Right lung (tissue), 5 donors: ENCODE measurements around the gene CD22. TPM values are rescaled to one million over a fixed set of nuclear protein-coding genes. Genes with fewer than 3 reads are reported as not detected.

Experiments used
- DNase-seq, 2 donors: peaks; one replicate each; pipeline ENCODE4 v3.0.0-alpha.2; 2013
- polyA plus RNA-seq, 5 donors: library from polyadenylated mRNA; unstranded; fragments of 120-200 nt; gene quantifications; one replicate each; pipeline versions ENCODE4 v1.2.1 to v1.2.3, GENCODE V29; 2013; ENCODE audit warnings: inconsistent platforms in 1 of 5, low replicate concordance in 1 of 5; ENCODE audit not compliant: insufficient read length in 5 of 5, insufficient read depth in 1 of 5

Gene CD22
- polyA plus RNA-seq, 5 donors = 5.3 to 61.8 (median 8.3) TPM

DNA sequence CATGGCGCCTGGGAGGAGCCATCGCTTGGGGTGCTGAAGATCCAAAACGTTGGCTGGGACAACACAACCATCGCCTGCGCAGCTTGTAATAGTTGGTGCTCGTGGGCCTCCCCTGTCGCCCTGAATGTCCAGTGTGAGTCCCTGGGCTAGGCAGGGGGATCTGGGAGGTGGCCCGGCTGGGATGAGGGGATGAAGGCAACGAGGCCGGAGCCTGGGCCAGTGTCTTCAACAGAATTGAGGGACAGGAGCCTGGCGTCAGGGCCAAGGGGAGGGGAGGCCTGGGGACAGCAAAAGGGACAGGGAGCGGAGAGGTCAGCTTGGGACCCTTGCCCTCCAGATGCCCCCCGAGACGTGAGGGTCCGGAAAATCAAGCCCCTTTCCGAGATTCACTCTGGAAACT, 12.0 kb downstream of the CD22 start:
- DNase-seq = no peak

DNA sequence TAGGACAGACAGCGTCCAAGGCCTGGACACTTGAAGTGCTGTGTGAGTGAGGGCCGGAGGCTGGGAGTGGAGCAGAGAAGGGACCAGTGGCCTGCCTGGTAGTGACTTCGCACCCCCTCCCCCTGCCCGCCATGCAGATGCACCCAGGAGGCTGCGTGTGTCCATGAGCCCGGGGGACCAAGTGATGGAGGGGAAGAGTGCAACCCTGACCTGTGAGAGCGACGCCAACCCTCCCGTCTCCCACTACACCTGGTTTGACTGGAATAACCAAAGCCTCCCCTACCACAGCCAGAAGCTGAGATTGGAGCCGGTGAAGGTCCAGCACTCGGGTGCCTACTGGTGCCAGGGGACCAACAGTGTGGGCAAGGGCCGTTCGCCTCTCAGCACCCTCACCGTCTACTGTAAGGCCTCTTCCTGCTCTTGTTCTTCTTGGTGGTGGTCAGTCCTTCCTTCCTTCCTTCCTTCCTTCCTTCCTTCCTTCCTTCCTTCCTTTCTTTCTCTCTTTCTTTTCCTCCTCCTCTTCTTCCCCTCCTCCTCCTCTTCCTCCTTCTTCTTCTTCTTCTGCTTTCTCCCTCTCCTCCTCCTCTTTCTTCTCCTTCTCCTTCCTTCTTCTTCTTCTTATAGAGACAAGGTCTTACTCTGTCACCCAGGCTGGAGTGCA, 12.7 kb downstream of the CD22 start:
- DNase-seq = no peak

DNA sequence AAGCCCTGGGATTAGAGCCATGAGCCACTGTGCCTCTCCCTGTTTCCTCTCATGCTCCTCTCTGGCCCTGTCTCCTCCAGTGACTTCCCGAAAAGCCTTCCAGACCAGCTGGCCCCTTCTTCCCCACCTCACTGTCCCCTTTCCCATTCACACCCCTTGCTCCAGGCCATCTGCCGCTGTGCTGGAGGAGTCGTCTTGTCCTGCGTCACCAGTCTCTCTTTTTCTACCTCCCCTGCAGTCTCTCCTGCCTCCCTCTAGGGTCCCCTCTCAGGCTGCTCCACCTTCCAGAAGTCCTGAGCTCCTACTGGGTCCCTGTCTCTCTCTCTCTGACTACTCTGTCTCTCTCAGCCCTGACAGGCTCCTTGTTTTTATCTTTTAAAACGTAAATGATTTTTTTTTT, 13.4 kb downstream of the CD22 start:
- DNase-seq = no peak

DNA sequence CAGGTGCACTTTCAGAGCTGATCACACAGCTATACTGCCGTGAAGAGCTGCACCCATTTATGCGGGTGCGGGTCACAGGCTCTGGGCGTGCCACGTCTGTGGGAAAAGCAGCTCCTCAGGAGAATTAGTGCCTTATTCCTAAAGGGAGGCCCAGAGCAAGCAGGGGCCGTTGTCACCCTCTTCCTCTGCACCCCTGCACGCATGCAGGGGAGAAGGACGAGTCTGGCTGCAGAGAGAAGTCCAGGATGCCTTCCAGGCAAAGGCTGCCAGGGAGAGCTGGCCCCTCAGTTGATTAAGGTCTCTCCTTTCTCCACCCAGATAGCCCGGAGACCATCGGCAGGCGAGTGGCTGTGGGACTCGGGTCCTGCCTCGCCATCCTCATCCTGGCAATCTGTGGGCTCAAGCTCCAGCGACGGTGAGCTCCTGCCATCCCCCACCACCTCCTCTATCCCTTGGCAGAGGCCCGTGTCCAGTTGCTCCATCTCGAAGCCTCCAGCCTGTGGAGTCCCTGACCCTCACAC, 15.6 kb downstream of the CD22 start:
- no peak for DNase-seq

DNA sequence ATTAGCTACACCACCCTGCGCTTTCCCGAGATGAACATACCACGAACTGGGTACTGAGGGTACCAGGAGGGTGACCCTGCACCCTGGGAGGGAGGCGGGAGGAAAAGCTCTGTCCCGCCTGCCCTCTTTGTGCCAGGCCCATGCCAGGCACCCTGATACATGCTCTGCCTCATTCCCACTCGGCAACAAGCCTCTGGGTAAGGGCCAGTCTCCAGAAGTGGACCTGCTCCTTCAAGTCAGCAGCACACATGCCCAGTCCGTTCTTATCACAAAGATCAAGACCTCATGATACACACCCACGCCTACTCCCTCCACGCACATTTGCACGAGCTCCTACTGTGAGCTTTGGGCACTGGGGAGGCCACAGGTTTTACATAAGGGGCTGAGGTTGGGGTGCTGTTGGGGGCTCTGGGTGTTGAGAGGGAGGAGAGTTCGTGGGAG, 16.7 kb downstream of the CD22 start:
- no peak for DNase-seq

DNA sequence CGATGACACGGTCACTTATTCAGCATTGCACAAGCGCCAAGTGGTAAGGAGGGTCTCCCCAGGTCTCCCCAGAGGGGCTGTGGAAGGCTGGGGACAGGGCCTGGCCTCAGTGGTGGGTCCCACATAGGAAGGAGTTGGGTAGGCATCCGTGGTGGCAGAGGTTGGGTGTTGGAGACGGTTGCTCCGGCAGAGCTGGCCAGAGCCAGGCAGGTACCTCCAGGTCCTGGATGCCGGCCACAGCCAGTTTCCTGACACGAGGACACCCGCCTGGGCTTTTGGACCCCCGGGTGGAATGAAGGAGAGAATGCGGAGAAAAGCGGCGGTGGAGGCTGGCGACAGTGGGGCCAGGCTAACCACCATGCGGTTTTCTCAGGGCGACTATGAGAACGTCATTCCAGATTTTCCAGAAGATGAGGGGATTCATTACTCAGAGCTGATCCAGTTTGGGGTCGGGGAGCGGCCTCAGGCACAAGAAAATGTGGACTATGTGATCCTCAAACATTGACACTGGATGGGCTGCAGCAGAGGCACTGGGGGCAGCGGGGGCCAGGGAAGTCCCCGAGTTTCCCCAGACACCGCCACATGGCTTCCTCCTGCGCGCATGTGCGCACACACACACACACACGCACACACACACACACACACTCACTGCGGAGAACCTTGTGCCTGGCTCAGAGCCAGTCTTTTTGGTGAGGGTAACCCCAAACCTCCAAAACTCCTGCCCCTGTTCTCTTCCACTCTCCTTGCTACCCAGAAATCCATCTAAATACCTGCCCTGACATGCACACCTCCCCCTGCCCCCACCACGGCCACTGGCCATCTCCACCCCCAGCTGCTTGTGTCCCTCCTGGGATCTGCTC, 17.4 kb downstream of the CD22 start:
- no peak for DNase-seq

DNA sequence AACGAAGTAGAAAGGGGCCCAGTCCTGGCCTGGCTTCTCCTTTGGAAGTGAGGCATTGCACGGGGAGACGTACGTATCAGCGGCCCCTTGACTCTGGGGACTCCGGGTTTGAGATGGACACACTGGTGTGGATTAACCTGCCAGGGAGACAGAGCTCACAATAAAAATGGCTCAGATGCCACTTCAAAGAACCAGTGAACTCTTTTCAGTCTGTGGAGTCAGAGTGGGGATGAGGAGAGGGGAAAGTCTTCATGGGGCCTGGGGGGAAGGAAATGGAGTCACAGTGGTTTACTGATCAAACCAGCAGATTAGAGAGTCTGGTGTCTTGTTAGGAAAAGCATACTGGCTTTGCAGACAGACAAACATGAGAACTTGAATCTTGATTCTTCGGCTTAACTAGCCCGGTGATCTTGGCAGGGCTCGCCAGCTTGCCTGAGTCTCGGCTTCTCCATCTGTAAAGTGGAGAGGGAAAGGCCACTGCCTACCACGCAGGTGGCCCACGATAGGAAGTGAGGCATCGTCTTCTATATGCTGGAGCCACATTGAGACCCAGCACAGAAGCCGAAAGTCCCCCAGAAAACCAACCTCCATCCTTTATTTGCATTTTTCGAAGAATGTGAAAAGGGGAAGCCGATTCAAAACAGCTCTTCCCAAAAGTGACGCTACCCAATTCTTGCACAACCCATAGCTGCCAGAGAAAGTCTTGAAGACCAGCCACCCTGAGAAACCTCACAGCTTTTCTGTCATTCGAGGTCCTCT, 18.4 kb downstream of the CD22 start, which contains the start of gene FFAR1:
FFAR1 (plus strand) TSS at position 732 of the 759 bp plus-strand sequence. CDS start 3,650 bp downstream, outside the sequence.
- DNase-seq = no peak

DNA sequence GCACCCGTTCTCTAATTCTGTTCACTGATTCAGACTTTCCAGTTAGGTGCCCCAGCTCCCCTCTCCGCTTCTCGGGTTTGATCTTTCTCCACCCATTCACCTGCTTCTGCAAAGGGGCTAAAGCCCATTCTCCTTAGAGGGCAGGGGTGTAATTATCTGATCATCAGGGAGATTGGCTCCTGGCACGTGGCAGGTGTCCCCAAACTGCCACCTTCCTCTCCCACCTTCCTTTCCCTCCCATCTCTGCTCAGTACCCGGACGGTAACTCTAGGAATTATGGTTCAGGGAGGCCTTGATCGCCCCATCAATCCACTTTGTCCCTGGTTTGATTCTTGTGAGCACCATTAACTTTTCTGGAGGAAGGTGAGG, 18.9 kb downstream of the CD22 start:
- no peak for DNase-seq

DNA sequence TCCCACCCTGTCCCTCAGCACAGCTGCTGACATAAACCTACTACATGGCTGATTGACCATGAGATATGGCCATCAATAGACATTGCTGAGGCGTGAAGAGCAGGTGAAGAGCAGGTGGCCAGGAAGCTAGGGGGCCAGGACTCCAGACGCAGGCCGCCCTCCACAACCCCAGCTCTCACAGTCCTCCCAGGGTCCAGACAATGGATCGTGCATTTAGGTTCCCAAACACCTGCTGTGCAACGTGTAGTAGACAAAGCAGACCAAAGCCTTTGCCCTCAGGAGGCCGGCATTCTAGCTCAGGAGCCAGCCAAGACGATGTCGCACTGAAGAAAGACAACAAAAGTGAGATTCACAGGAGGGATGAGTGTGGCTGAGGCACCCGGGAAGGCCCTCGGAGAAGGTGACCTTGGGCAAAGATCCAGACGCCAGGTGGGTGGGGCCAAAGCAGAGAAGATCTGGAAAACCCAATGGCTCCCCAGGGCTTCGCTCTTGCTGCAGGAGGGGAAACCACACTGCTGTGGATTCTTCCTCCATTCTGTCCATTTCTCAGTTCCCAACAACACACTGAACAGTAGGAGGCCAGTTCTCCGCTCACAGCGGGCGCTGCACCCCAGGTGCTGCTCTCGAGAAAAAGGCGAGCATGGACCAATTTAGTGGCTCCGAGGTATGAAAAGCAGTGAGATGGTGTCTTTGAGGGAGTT, 20.1 kb downstream of the CD22 start:
- DNase-seq = no peak

DNA sequence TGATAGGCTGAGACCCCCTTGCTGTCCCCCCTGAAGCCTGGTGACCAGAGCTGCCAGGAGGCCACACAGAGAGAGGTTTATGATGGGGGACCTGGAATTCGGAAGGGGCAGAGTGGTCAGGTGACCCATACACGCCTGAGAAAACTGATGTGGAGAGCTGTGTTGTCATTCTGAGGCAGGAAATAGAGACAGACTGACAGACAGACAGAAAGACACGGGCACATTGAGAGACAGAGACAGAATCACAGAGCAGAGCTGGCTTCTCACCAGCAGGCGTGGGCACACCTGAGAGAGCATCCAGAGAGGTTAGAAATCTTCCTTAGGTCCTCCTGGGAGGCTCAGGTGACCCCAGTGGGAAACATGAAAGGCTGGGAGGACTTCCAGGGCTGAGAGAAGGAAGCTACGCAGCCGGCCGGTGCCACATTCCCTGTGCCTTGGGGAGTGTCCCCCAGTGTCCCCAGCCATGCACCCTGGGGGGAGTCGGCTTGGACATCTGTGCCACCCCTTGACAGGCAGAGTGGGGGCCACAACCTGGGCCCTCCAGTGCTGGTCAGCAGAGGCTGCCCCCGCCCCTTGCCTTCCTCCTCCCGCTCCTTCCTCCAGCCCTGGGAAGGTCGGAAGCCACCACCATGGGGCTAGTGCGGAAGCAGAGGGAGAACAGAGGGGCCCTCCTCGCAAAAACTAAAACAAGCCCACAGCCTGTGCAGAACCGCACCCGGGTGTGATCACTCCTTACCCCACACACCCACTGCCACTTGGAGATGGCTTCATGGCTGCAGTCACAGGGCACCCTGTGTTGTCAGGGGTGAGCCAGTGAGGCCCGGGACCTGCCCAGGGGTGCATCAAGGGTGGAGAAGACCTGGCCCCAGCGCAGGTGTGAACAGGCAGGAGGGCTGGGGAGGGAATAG, 20.9 kb downstream of the CD22 start:
- DNase-seq = no peak

DNA sequence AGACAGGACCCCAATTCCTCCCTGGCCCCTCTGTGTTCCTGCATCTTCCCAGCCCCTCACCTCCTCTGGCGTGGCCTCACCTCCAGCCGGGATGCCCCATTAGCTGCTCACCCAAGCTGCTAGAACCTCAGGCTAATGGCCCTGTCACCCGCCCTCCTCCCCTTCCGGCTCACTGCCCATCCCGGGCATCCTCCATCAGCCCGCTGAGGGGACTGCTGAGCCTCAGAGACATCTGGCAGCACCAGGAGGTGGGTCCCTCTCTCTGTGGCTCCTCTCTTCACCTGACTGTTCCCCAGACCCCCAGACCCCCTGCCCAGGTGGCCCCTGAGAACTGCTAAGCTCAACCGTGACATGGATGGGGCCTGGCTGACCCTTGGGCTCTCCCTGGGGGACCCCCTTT, 21.6 kb downstream of the CD22 start:
- no peak for DNase-seq

DNA sequence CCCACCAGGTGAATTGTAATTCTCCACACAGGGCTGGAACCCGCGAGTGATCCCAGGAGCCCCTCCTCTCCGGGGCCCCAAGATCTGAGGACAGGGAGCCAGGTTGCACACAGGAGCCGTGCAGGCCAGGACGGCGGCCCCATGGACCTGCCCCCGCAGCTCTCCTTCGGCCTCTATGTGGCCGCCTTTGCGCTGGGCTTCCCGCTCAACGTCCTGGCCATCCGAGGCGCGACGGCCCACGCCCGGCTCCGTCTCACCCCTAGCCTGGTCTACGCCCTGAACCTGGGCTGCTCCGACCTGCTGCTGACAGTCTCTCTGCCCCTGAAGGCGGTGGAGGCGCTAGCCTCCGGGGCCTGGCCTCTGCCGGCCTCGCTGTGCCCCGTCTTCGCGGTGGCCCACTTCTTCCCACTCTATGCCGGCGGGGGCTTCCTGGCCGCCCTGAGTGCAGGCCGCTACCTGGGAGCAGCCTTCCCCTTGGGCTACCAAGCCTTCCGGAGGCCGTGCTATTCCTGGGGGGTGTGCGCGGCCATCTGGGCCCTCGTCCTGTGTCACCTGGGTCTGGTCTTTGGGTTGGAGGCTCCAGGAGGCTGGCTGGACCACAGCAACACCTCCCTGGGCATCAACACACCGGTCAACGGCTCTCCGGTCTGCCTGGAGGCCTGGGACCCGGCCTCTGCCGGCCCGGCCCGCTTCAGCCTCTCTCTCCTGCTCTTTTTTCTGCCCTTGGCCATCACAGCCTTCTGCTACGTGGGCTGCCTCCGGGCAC, 22.6 kb downstream of the CD22 start:
- DNase-seq = no peak

DNA sequence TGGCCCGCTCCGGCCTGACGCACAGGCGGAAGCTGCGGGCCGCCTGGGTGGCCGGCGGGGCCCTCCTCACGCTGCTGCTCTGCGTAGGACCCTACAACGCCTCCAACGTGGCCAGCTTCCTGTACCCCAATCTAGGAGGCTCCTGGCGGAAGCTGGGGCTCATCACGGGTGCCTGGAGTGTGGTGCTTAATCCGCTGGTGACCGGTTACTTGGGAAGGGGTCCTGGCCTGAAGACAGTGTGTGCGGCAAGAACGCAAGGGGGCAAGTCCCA, 23.1 kb downstream of the CD22 start:
- no peak for DNase-seq

DNA sequence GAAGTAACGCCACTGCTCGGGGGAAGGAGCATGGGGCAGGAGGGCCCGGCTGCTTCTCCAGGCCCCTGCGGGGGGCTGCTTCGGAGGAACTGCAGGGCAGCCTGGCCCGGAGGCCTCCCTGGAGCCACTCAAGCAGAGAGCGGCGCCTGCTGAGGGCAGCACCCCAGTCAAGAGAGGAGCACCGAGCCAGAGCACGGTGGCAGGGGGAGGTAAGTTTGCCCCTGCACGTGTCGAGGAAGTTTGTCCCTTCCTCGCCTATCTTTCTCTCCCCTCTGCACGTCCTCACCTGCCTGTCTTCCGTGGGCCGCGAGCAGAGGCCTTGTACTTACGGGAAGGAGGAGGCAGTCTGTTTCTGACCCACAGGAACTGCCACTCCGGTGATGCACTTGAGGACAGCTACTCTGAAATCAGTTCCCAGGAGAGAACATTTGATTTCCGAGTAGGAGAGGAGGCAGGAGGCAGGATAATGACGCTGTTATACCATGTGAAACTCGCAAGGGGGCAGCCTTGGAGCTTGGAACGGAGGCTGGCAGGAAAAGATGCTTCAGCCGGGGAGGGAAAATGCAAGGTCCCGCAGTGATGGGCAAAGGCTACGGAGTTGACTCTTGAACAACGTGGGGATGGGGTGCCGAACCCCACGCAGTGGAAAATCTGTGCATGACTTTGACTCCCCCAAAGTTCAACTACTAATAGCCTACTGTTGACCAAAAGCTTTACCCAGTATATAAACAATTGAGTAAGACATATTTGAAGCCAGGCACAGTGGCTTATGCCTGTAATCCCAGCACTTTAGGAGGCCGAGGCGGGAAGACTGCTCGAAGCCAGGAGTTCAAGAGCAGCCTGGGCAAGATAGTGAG, 23.7 kb downstream of the CD22 start:
- DNase-seq = peak; percentile 68 to 73

DNA sequence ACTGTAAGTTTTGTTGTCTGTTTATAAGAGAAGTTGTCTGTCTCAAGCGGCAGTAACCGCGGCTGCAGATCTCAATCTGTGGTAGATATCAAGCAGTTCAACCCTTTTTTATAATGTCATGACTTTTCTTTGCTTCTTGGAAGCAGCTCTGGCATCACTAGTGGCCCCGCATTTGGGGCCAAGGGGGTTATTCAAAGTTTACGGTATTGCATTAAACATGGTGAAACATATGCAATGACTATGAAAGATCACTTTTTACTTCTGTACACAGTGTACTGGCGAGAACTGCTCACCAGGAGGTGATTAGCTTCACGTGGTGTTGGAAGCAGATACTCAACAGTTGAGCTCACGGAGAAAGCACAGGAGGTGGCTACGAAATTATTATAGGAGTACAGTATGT, 24.6 kb downstream of the CD22 start:
- no peak for DNase-seq

DNA sequence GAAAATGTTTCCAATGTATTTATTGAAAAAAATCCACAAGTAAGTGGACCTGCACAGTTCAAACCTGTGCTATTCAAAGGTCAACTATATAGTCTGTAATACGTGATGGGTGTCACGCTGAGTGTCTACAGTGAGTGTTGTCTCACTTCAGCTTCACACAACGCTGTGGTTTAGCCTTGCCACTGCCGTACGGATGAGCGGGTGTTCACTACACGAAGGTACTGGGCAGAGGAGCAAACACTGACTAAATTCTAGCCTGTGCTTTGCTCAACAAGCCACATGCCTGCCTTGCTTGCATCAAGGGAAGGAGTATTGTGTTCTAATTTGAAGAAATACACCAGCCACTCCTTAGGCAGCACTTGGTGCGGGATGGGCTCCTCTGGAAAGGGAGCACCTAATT, 25.9 kb downstream of the CD22 start:
- DNase-seq = no peak

DNA sequence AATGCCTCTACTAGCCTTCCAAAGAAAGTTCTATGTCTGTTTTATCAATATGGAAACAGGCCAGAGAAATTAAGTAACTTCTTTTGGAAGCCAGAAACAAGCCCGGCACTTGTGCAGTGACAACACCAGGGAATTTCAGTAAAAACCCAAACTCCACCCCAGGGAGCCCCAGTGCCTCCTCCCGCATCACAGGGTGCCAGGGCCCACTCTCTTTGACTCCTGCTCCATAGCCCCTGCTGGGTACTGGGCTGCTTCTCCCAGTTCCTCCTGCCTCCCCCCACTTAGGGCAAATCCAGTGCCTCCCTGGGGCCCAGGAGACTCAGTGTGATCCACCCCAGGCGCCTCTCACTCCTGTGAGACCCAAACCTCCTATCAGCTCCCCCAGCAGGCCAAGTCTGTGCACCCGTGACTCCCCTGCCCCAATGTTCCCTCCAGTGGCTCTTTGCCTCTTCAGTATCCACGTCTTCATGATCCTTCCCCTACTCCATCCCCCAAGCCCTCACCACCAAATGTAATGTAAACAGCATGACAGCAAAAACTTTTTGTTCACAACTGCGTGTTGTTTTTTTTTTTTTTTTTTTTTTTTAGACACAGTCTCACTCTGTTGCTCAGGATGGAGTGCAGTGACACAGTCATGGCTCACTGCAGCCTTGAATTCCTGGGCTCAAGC, 26.9 kb downstream of the CD22 start:
- DNase-seq = no peak

DNA sequence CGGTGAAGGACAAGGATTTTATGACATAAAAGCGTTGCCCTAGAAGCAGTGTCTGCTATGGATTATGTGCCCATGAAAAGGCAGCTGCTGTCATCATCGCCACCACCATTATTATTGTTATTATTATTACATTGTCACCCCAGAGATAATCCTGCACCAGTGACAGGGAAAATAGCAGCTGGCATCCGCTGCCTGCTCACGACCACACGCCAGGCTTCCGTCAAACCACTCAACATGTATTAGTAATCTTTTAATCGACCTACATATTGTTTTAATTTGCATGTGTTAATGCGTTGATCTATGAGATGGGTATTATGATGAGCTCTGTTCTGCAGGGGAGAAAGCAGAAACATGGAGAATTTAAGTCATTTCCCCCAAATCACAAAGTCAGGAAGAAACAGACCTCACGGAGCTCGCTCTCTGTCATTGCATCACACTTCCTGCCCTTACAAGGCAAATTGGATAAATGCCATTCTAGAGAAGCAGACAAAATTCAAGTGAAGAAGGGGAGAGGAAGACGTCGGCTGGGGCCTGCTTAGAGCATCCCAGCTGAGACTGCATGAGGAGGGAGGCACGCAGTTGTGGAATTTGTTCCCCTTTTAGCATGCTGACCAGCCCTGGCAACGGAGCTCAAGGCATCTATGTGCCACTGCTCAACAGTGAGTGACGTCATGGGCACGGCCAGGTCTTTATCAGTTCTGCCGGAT, 29.0 kb downstream of the CD22 start, which contains the start of gene FFAR3:
FFAR3 (plus strand) TSS at position 594 of the 707 bp plus-strand sequence. CDS start 431 bp downstream, outside the sequence.
- DNase-seq = peak; percentile 67 to 78
